CD4-positive, alpha-beta T cell (primary cell): ENCODE results near the gene RGS16. TPM values are rescaled to one million over a fixed set of nuclear protein-coding genes. Genes with fewer than 3 reads are reported as not detected.
A peak's percentile ranks its signal among the peaks of the same experiment; 100 is the strongest.

ENCODE experiments used
- ATAC-seq: fragments of 200-7000 bp; cut with Tn5 transposase; one replicate; pipeline ENCODE4 v1.10.0; 2022; ENCODE audit warnings: mild to moderate bottlenecking; ENCODE audit not compliant: poor library complexity
- CTCF ChIA-PET: fragments of 350-600 bp; sonication (Branson Sonifier 250); formaldehyde crosslinking; loops from one replicate; lab custom pipeline; 2021; ENCODE audit warnings: antibody characterized with exemption, inconsistent platforms; lab: Charles Lee
- POLR2A ChIA-PET: fragments of 350-600 bp; sonication (Branson Sonifier 250); formaldehyde crosslinking; loops from one replicate; lab custom pipeline; 2021; ENCODE audit warnings: antibody characterized with exemption, inconsistent platforms; lab: Charles Lee
- DNase-seq, 14 experiments: peaks; one replicate each; pipeline ENCODE4 v3.0.0-alpha.2; 2013 to 2020; ENCODE audit warnings: mixed read lengths in 2 of 14
- H3K27ac ChIP-seq, 2 donors: one replicate each; pipeline versions ENCODE4 v1.5.1 to v1.7.0; 2013; ENCODE audit warnings: low read length in 2 of 2, low read depth in 1 of 2, mild to moderate bottlenecking in 1 of 2
- H3K27me3 ChIP-seq, 2 experiments: 1 replicate in 1 of 2; 2 replicates in 1 of 2; pipeline versions ENCODE4 v1.6.1 to v1.7.0; 2013; ENCODE audit warnings: low read length in 2 of 2, control low read depth in 1 of 2, mild to moderate bottlenecking in 1 of 2, moderate library complexity in 1 of 2; ENCODE audit not compliant: insufficient read depth in 2 of 2, control insufficient read depth in 1 of 2
- H3K36me3 ChIP-seq: one replicate; pipeline ENCODE4 v1.6.1; 2013; ENCODE audit warnings: low read length, control low read depth; ENCODE audit not compliant: insufficient read depth
- H3K4me1 ChIP-seq: one replicate; pipeline ENCODE4 v1.6.1; 2013; ENCODE audit warnings: low read length, control low read depth; ENCODE audit not compliant: insufficient read depth
- H3K4me3 ChIP-seq: one replicate; pipeline ENCODE4 v1.5.1; 2013; ENCODE audit warnings: mild to moderate bottlenecking, low read length, moderate library complexity
- H3K9me3 ChIP-seq, 2 experiments: 1 replicate in 1 of 2; 2 replicates in 1 of 2; pipeline versions ENCODE4 v1.6.1 to v1.7.0; 2013; ENCODE audit warnings: low read length in 2 of 2, mild to moderate bottlenecking in 2 of 2, control low read depth in 1 of 2, moderate library complexity in 1 of 2; ENCODE audit not compliant: control insufficient read depth in 1 of 2, insufficient read depth in 1 of 2
- H3K27ac Mint-ChIP-seq: one replicate; pipeline ENCODE4 v1.8.0; 2020; ENCODE audit warnings: mixed read lengths
- H3K27me3 Mint-ChIP-seq: one replicate; pipeline ENCODE4 v1.8.0; 2021; ENCODE audit warnings: mixed read lengths
- H3K36me3 Mint-ChIP-seq: one replicate; pipeline ENCODE4 v1.8.0; 2021; ENCODE audit warnings: low read depth, mixed read lengths
- H3K4me1 Mint-ChIP-seq: one replicate; pipeline ENCODE4 v1.8.0; 2021; ENCODE audit warnings: low read depth, mixed read lengths
- H3K4me3 Mint-ChIP-seq: one replicate; pipeline ENCODE4 v1.8.0; 2020; ENCODE audit warnings: mild to moderate bottlenecking, mixed read lengths
- H3K9me3 Mint-ChIP-seq: one replicate; pipeline ENCODE4 v1.8.0; 2020; ENCODE audit warnings: mixed read lengths
- CTCF ChIP-seq: fragments of 200-600 bp; IDR thresholded peaks from one replicate; pipeline ENCODE4 v1.8.0; 2022; ENCODE audit warnings: antibody characterized with exemption, mild to moderate bottlenecking
- intact Hi-C, 2 experiments: fragments of 100-400 bp; cut with DNase I in 1 of 2; cut with micrococcal nuclease in 1 of 2; formaldehyde crosslinking; loops; one replicate each; pipeline versions ENCODE4 v1.15.1 to v1.9.0; 2023 to 2025; cut with DNase I, micrococcal nuclease
- total RNA-seq, 174 experiments: library from RNA in 2 of 174; stranded (reverse) in 2 of 174; gene quantifications; one replicate each; pipeline ENCODE4 v1.2.3 and lab custom pipeline; 2021 to 2026

RGS16 gene
- total RNA-seq, 2 experiments from 2014 or later = 16.3 to 16.4 TPM

GRCh38 chr1:182601913-182602312 lies 2.3 kb downstream of the RGS16 start:
- H3K27me3 ChIP-seq = no peaks in the 10 kb centered on the region
- no peaks in the 10 kb centered on the region for H3K4me1 Mint-ChIP-seq
- ATAC-seq (no peak), DNase-seq (peak in 1 of 14 experiments; percentile 20)
- TF ChIP-seq CTCF = no peak
- no peaks in the 10 kb centered on the region for H3K36me3 Mint-ChIP-seq
- ChIA-PET POLR2A (interaction anchor here (1.7 to 1.8 kb wide), 3 partner anchors 14 to 183 kb away, joined by 7 to 9 read pairs (median 8); no protein-coding TSS in a partner anchor), CTCF (interaction anchor here (0.6 to 15.9 kb wide), 15 partner anchors 9 to 354 kb away, joined by 3 to 370 read pairs (median 5); partner anchors contain the start of genes NPL and RNASEL)
- H3K9me3 Mint-ChIP-seq = no peaks in the 10 kb centered on the region
- no peaks in the 10 kb centered on the region for H3K27me3 Mint-ChIP-seq
- no peak overlapping the region for H3K27ac Mint-ChIP-seq
- peaks cover 36% of the 10 kb centered on the region for H3K4me1 ChIP-seq
- no peaks in the 10 kb centered on the region for H3K9me3 ChIP-seq
- peaks cover 13% of the 10 kb centered on the region for H3K36me3 ChIP-seq
- intact Hi-C loops = loop anchor here (1.0 to 10.0 kb wide), 4 partner anchors 182 to 1035 kb away; partner anchors contain the start of genes ARPC5 (in 1 of the 2) and SMG7 (in 1 of the 2)
- H3K27ac ChIP-seq = peak overlapping the region in 1 of 2 donors; percentile 25
- H3K4me3 ChIP-seq = no peak overlapping the region
- no peak overlapping the region for H3K4me3 Mint-ChIP-seq

DNA sequence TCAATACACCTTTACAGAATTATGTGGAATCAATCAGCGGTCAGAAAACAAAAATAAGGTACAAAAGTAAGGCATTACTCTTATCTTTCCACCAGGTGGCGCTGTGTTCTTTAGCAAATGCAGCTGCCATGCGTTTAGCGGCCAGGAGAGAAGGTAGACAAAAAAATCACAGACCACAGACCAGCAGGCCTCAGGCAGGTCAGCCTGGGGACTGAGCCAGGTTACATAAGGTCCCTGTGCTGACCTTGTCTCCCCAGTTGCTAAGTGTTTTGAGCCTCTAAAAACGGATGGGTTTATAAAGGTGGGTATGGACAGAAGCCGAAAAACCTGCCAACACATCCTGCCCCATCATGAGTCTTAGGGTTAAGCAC lies 2.8 kb downstream of the RGS16 start:
- peaks cover 13% of the 10 kb centered on the region for H3K36me3 ChIP-seq
- DNase-seq = peak; percentile 38 to 89 (median 56)
- ChIA-PET CTCF (interaction anchor here (0.6 to 15.9 kb wide), 14 partner anchors 10 to 186 kb away, joined by 3 to 370 read pairs (median 6); partner anchors contain the start of genes NPL and RNASEL), POLR2A (interaction anchor here (1.0 to 1.8 kb wide), 5 partner anchors 13 to 206 kb away, joined by 3 to 9 read pairs (median 7); no protein-coding TSS in a partner anchor)
- no peaks in the 10 kb centered on the region for H3K9me3 ChIP-seq
- H3K27ac ChIP-seq = no peak overlapping the region
- H3K4me3 ChIP-seq = no peak overlapping the region
- Mint-ChIP-seq H3K36me3 (no peaks in the 10 kb centered on the region), H3K4me1 (no peaks in the 10 kb centered on the region), H3K27ac (no peak overlapping the region), H3K4me3 (no peak overlapping the region), H3K9me3 (no peaks in the 10 kb centered on the region), H3K27me3 (no peaks in the 10 kb centered on the region)
- no peaks in the 10 kb centered on the region for H3K27me3 ChIP-seq
- peak; percentile 87 for TF ChIP-seq CTCF
- peak; percentile 22 for ATAC-seq
- H3K4me1 ChIP-seq = peaks cover 36% of the 10 kb centered on the region
- intact Hi-C loops = loop anchor here (1.0 to 10.0 kb wide), 4 partner anchors 183 to 1036 kb away; partner anchors contain the start of genes ARPC5 (in 1 of the 2) and SMG7 (in 1 of the 2)

DNA sequence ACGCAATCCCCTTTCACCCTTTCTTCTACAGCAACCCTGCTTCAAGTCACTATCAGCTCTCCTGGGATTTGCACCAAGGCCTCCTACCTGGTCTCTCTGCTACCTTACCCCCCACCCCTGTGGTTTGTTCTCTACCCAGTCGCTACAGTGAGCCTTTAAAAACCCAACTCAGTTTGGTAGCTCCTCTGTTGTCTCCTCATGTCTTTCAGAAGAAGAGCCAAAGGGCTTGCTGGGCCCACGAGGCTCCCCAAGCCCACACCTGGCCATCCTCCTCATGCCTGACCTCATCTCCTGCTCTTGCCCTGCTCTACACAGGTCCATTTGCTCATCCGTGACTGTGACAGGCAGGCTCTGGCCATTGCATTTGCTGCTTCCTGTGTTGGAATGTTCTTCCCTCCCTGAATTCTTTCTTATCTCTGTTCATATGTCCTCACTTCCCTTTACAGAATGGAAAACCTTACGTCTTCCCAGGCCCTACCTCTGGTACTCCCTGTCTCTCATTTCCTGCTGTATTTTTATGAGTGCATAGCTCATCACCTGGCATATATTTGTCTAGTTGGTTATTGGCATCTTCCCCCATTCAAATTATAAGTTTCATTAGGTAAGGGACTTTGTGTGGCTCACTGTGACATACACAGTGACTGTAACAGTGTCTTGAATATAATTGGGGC lies 3.3 kb downstream of the RGS16 start:
- Histone ChIP-seq H3K4me1 (peaks cover 36% of the 10 kb centered on the region), H3K36me3 (peaks cover 13% of the 10 kb centered on the region), H3K4me3 (no peak overlapping the region), H3K9me3 (no peaks in the 10 kb centered on the region), H3K27me3 (no peaks in the 10 kb centered on the region), H3K27ac (no peak overlapping the region)
- no peak overlapping the region for H3K4me3 Mint-ChIP-seq
- CTCF ChIA-PET = interaction anchor here (0.8 to 15.9 kb wide), 13 partner anchors 10 to 186 kb away, joined by 3 to 370 read pairs (median 7); partner anchors contain the start of genes NPL and RNASEL
- TF ChIP-seq CTCF = no peak
- DNase-seq (no peak), ATAC-seq (no peak)
- no peaks in the 10 kb centered on the region for H3K9me3 Mint-ChIP-seq
- H3K27me3 Mint-ChIP-seq = no peaks in the 10 kb centered on the region
- H3K27ac Mint-ChIP-seq = no peak overlapping the region
- intact Hi-C loops = loop anchor here (1.0 to 10.0 kb wide), 5 partner anchors 181 to 1036 kb away; partner anchors contain the start of genes ARPC5 (in 1 of the 2) and SMG7 (in 1 of the 2)
- no peaks in the 10 kb centered on the region for H3K36me3 Mint-ChIP-seq
- H3K4me1 Mint-ChIP-seq = peaks cover under 1% of the 10 kb centered on the region
- POLR2A ChIA-PET = interaction anchor here (0.6 to 1.8 kb wide), 6 partner anchors 13 to 207 kb away, joined by 3 to 9 read pairs (median 6); partner anchors contain the start of gene NPL
